IMR-90 (cell line): ENCODE measurements around the gene CDC42EP3.

Experiments
- BHLHE40 ChIP-seq: fragments of 150-350 bp; IDR thresholded peaks from 2 replicates; pipeline ENCODE4 v1.6.1; 2016; ENCODE audit warnings: mild to moderate bottlenecking, low read depth, low read length
- CEBPB ChIP-seq: IDR thresholded peaks from 2 replicates; pipeline ENCODE4 v1.6.1; 2012; ENCODE audit warnings: low read depth, low read length, improper control_type of control experiment
- CHD1 ChIP-seq: IDR thresholded peaks from 2 replicates; pipeline ENCODE4 v1.6.1; 2012; ENCODE audit warnings: low read depth, low read length, improper control_type of control experiment
- CTCF ChIP-seq: conservative IDR thresholded peaks from 2 replicates; pipeline ENCODE4 v1.5.1; 2012; ENCODE audit warnings: mild to moderate bottlenecking, low read depth, low read length, improper control_type of control experiment
- FOS ChIP-seq: fragments of 150-350 bp; IDR thresholded peaks from 2 replicates; pipeline ENCODE4 v1.6.1; 2016; ENCODE audit warnings: low read depth, low read length
- MAFK ChIP-seq: IDR thresholded peaks from 2 replicates; pipeline ENCODE4 v1.6.1; 2012; ENCODE audit warnings: low read depth, low read length, improper control_type of control experiment
- MXI1 ChIP-seq: IDR thresholded peaks from 2 replicates; pipeline ENCODE4 v1.6.1; 2012; ENCODE audit warnings: low read depth, mild to moderate bottlenecking, low read length, moderate library complexity, borderline replicate concordance
- POLR2A ChIP-seq: IDR thresholded peaks from 2 replicates; pipeline ENCODE4 v1.6.1; 2012; ENCODE audit warnings: mild to moderate bottlenecking, low read depth, low read length
- RCOR1 ChIP-seq: IDR thresholded peaks from 2 replicates; pipeline ENCODE4 v1.6.1; 2012; ENCODE audit warnings: mild to moderate bottlenecking, low read length, improper control_type of control experiment; ENCODE audit not compliant: insufficient replicate concordance
- RFX5 ChIP-seq: IDR thresholded peaks from 2 replicates; pipeline ENCODE4 v1.8.0; 2012; ENCODE audit warnings: low read depth, mild to moderate bottlenecking, low read length, moderate library complexity
- SMC3 ChIP-seq: fragments of 150-350 bp; IDR thresholded peaks from 2 replicates; pipeline ENCODE4 v1.6.1; 2016; ENCODE audit warnings: low read depth, mild to moderate bottlenecking, antibody characterized with exemption, low read length, moderate library complexity
- USF2 ChIP-seq: fragments of 150-350 bp; IDR thresholded peaks from 2 replicates; pipeline ENCODE4 v1.6.1; 2017; ENCODE audit warnings: mild to moderate bottlenecking, antibody characterized with exemption, low read length, low read depth

GRCh38 chr2:37627710-37628109 lies 43.7 kb downstream of the CDC42EP3 start:
- TF ChIP-seq RCOR1 (no peak), POLR2A (no peak), CTCF (no peak), RFX5 (no peak), USF2 (no peak), SMC3 (no peak), MXI1 (no peak), BHLHE40 (no peak), MAFK (no peak), CHD1 (no peak), CEBPB (no peak), FOS (no peak)
